IMR-90 (cell line): ENCODE data around the gene SRPK2. TPM values are rescaled to one million over a fixed set of nuclear protein-coding genes. Genes with fewer than 3 reads are reported as not detected.

Source experiments
- ATAC-seq: fragments of 200-7000 bp; cut with Tn5 transposase; 2 replicates; pipeline ENCODE4 v1.9.1; 2020; ENCODE audit warnings: low read depth, mild to moderate bottlenecking, moderate library complexity
- BruUV-seq: library from RNA; stranded (reverse); fragments of 400-500 nt; replicated peaks from 2 replicates; lab custom pipeline; 2021; lab: Mats Ljungman, UMichigan
- CTCF ChIA-PET: fragments of 300-600 bp; formaldehyde crosslinking; extraction: SDS; loops from one replicate; lab custom pipeline; 2021; ENCODE audit warnings: antibody characterized with exemption; lab: Yijun Ruan, JAX
- POLR2A ChIA-PET: fragments of 300-600 bp; sonication (Branson Sonifier 250); formaldehyde crosslinking; loops from one replicate; lab custom pipeline; 2022; ENCODE audit warnings: antibody characterized with exemption; ENCODE audit not compliant: unreplicated experiment; lab: Charles Lee
- DNase-seq: peaks from one replicate; pipeline ENCODE4 v3.0.0; 2013
- H2AFZ ChIP-seq: replicated peaks from 2 replicates; pipeline ENCODE3; 2013; ENCODE audit warnings: low read length, mild to moderate bottlenecking; ENCODE audit not compliant: poor library complexity
- H2AK5ac ChIP-seq: 2 replicates; pipeline ENCODE4 v1.6.1; 2013; ENCODE audit warnings: low read depth, low read length, inconsistent platforms
- H2AK9ac ChIP-seq: replicated peaks from 2 replicates; pipeline ENCODE3; 2013; ENCODE audit warnings: mild to moderate bottlenecking, low read depth, low read length, moderate library complexity; ENCODE audit not compliant: poor library complexity
- H2BK120ac ChIP-seq: 2 replicates; pipeline ENCODE4 v1.6.1; 2013; ENCODE audit warnings: low read depth, low read length, inconsistent platforms
- H2BK15ac ChIP-seq: 3 replicates; pipeline ENCODE4 v1.6.1; 2013; ENCODE audit warnings: low read depth, low read length, inconsistent platforms
- H2BK20ac ChIP-seq: 2 replicates; pipeline ENCODE4 v1.6.1; 2013; ENCODE audit warnings: low read depth, mild to moderate bottlenecking, inconsistent platforms, low read length, moderate library complexity
- H2BK5ac ChIP-seq: 2 replicates; pipeline ENCODE4 v1.6.1; 2013; ENCODE audit warnings: mild to moderate bottlenecking, low read depth, low read length, inconsistent platforms; ENCODE audit not compliant: poor library complexity, severe bottlenecking
- H3K14ac ChIP-seq: replicated peaks from 2 replicates; pipeline ENCODE4 v1.6.1; 2013; ENCODE audit warnings: low read depth, low read length, inconsistent platforms
- H3K18ac ChIP-seq: 2 replicates; pipeline ENCODE4 v1.6.1; 2013; ENCODE audit warnings: low read depth, low read length, control low read depth
- H3K23ac ChIP-seq: 2 replicates; pipeline ENCODE4 v1.6.1; 2013; ENCODE audit warnings: low read depth, low read length, inconsistent platforms
- H3K27ac ChIP-seq: 2 replicates; pipeline ENCODE4 v1.5.1; 2013; ENCODE audit warnings: mild to moderate bottlenecking, control low read depth, low read length; ENCODE audit not compliant: insufficient read depth
- H3K27me3 ChIP-seq: 2 replicates; pipeline ENCODE4 v1.6.1; 2013; ENCODE audit warnings: low read length; ENCODE audit not compliant: control insufficient read depth, insufficient read depth
- H3K36me3 ChIP-seq: 2 replicates; pipeline ENCODE4 v1.6.1; 2013; ENCODE audit warnings: low read length, mixed read lengths; ENCODE audit not compliant: control insufficient read depth, insufficient read depth
- H3K4ac ChIP-seq: 2 replicates; pipeline ENCODE4 v1.6.1; 2013; ENCODE audit warnings: low read depth, low read length, inconsistent platforms
- H3K4me1 ChIP-seq: 2 replicates; pipeline ENCODE4 v1.6.1; 2013; ENCODE audit warnings: low read length, mixed read lengths; ENCODE audit not compliant: control insufficient read depth, insufficient read depth
- H3K4me2 ChIP-seq: 2 replicates; pipeline ENCODE4 v1.6.1; 2013; ENCODE audit warnings: low read depth, mild to moderate bottlenecking, control low read depth, low read length, moderate library complexity
- H3K4me3 ChIP-seq: 2 replicates; pipeline ENCODE4 v1.5.1; 2013; ENCODE audit warnings: low read depth, mild to moderate bottlenecking, control low read depth, low read length, moderate library complexity; ENCODE audit not compliant: insufficient read depth
- H3K56ac ChIP-seq: 2 replicates; pipeline ENCODE4 v1.6.1; 2013; ENCODE audit warnings: low read length, inconsistent platforms; ENCODE audit not compliant: insufficient read depth; ENCODE audit errors: extremely low read depth
- H3K79me1 ChIP-seq, 2 experiments: 2 replicates each; pipeline ENCODE4 v1.6.1; 2013; ENCODE audit warnings: low read length in 2 of 2, inconsistent platforms in 1 of 2, low read depth in 1 of 2
- H3K9ac ChIP-seq: 2 replicates; pipeline ENCODE4 v1.6.1; 2013; ENCODE audit warnings: low read depth, low read length, control low read depth
- H3K9me1 ChIP-seq: 2 replicates; pipeline ENCODE4 v1.6.1; 2013; ENCODE audit warnings: low read length, inconsistent platforms; ENCODE audit not compliant: insufficient read depth
- H3K9me3 ChIP-seq: 2 replicates; pipeline ENCODE4 v1.6.1; 2013; ENCODE audit warnings: low read length; ENCODE audit not compliant: control insufficient read depth, insufficient read depth
- H4K20me1 ChIP-seq: 2 replicates; pipeline ENCODE4 v1.6.1; 2013; ENCODE audit warnings: low read length, inconsistent platforms; ENCODE audit not compliant: insufficient read depth
- H4K5ac ChIP-seq: 2 replicates; pipeline ENCODE4 v1.6.1; 2013; ENCODE audit warnings: mild to moderate bottlenecking, low read depth, low read length, control low read depth
- H4K8ac ChIP-seq, 2 experiments: 2 replicates each; pipeline ENCODE4 v1.6.1; 2013; ENCODE audit warnings: low read depth in 2 of 2, low read length in 2 of 2, control low read depth in 1 of 2, inconsistent platforms in 1 of 2
- H4K91ac ChIP-seq: 2 replicates; pipeline ENCODE4 v1.6.1; 2013; ENCODE audit warnings: low read depth, low read length, inconsistent platforms; ENCODE audit not compliant: insufficient read depth
- BHLHE40 ChIP-seq: fragments of 150-350 bp; IDR thresholded peaks from 2 replicates; pipeline ENCODE4 v1.6.1; 2016; ENCODE audit warnings: mild to moderate bottlenecking, low read depth, low read length
- CEBPB ChIP-seq: IDR thresholded peaks from 2 replicates; pipeline ENCODE4 v1.6.1; 2012; ENCODE audit warnings: low read depth, low read length, improper control_type of control experiment
- FOS ChIP-seq: fragments of 150-350 bp; IDR thresholded peaks from 2 replicates; pipeline ENCODE4 v1.6.1; 2016; ENCODE audit warnings: low read depth, low read length
- MAFK ChIP-seq: IDR thresholded peaks from 2 replicates; pipeline ENCODE4 v1.6.1; 2012; ENCODE audit warnings: low read depth, low read length, improper control_type of control experiment
- NFE2L2 ChIP-seq: fragments of 150-350 bp; IDR thresholded peaks from 2 replicates; pipeline ENCODE4 v1.6.1; 2016; ENCODE audit warnings: low read depth, mild to moderate bottlenecking, low read length
- WGBS, 2 experiments: methylation state at CpG; one replicate each; pipeline versions ENCODE4 v1.1.5 to v1.1.7; 2013; ENCODE audit warnings: missing lambda C conversion rate in 2 of 2; ENCODE audit not compliant: insufficient read length in 1 of 2; ENCODE audit errors: extremely low coverage in 2 of 2; 5-methylcytosine and 5-hydroxymethylcytosine counted together
- dilution Hi-C: fragments of 300-500 bp; cut with HindIII; formaldehyde crosslinking; loops from one replicate; pipeline ENCODE4 v1.14.3; 2018; ENCODE audit warnings: low sequenced_read_pairs; ENCODE audit not compliant: unreplicated experiment
- in situ Hi-C: fragments of 300-500 bp; cut with MboI; formaldehyde crosslinking; loops from 3 replicates; pipeline ENCODE4 v1.14.3; 2019; ENCODE audit warnings: low sequenced_read_pairs, inconsistent platforms, mixed read lengths
- intact Hi-C: fragments of 100-400 bp; cut with micrococcal nuclease; formaldehyde crosslinking; loops from 2 replicates; pipeline ENCODE4 v1.10.0; 2022
- polyA plus RNA-seq, 3 experiments: library from polyadenylated mRNA; depleted of rRNA; stranded (reverse); fragments of >200 nt; gene quantifications; 2 replicates each; pipeline ENCODE4 v1.2.3, GENCODE V29; 2012; ENCODE audit warnings: low replicate concordance in 1 of 3
- total RNA-seq: library from RNA; depleted of rRNA; stranded (reverse); fragments of >200 nt; gene quantifications from 2 replicates; pipeline ENCODE4 v1.2.3, GENCODE V29; 2012

SRPK2 gene
- total and polyA plus RNA-seq, 2 of the 4 experiments (the other 2 are of a cell fraction), result 13.2 to 33.0 TPM

DNA sequence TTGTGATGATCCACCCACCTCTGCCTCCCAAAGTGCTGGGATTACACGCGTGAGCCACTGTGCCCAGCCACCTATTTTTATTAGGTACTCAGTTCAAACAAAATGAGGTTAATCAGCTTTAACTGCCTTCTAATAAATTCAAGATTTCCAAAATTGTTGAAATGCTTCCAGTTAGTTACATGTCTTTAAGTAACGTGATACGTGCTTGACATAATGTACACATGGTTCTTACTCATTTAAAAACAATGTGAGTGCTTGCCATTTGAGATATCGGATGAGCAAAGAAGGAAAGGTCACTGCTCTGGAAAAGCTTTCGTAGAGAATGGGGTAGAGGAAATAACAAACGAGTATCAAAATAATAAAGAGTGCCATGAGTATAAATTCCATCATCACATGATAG lies 291.1 kb downstream of the SRPK2 start:
- dilution Hi-C loops, result no loop called here
- H2BK15ac ChIP-seq, result no peak overlapping the region
- no peak overlapping the region for H3K56ac ChIP-seq
- no peak overlapping the region for H2AK5ac ChIP-seq
- no peak overlapping the region for H3K9ac ChIP-seq
- peaks cover 21 to 45% of the 10 kb centered on the region in 2 experiments for H3K79me1 ChIP-seq
- H3K14ac ChIP-seq, result no peak overlapping the region
- H3K9me3 ChIP-seq, result no peaks in the 10 kb centered on the region
- BruUV-seq, result no TSS peak
- ChIA-PET POLR2A (no interaction called here), CTCF (no interaction called here)
- H3K4ac ChIP-seq, result no peak overlapping the region
- H3K4me3 ChIP-seq, result no peak overlapping the region
- intact Hi-C loops, result no loop called here
- no peak overlapping the region for H2AFZ ChIP-seq
- H3K9me1 ChIP-seq, result peaks cover 3% of the 10 kb centered on the region
- peak overlapping the region; percentile 53 for H3K4me2 ChIP-seq
- peak overlapping the region; percentile 92 for H2BK5ac ChIP-seq
- in situ Hi-C loops, result no loop called here
- no peak overlapping the region for H2BK20ac ChIP-seq
- H2AK9ac ChIP-seq, result no peak overlapping the region
- no peak overlapping the region for H2BK120ac ChIP-seq
- H4K8ac ChIP-seq, result no peak overlapping the region
- peaks cover 7% of the 10 kb centered on the region for H3K4me1 ChIP-seq
- TF ChIP-seq CEBPB (peak; percentile 61; the same call in 1 of the 2 replicates), NFE2L2 (no peak), FOS (peak; percentile 78; the same call in 1 of the 2 replicates), BHLHE40 (peak; percentile 75), MAFK (no peak)
- DNase-seq, result peak; percentile 96
- peak; percentile 85 for ATAC-seq
- 93% methylated on average over 2 of the region's 7 CpGs; no CpG with 5 or more reads in 1 of the 2 experiments for WGBS, 2 experiments
- H3K23ac ChIP-seq, result no peak overlapping the region
- peaks cover 23% of the 10 kb centered on the region for H3K36me3 ChIP-seq
- no peaks in the 10 kb centered on the region for H4K20me1 ChIP-seq
- H3K18ac ChIP-seq, result no peak overlapping the region
- H3K27me3 ChIP-seq, result no peaks in the 10 kb centered on the region
- peak overlapping the region; percentile 80 for H3K27ac ChIP-seq
- no peak overlapping the region for H4K5ac ChIP-seq
- H4K91ac ChIP-seq, result no peak overlapping the region
